ENCODE data around the gene MMP13.
"Not testable (repeated sequence)": the region's sequence is repeated elsewhere in the genome, so short reads cannot be mapped to it uniquely, and the experiment has no call there.

Gene MMP13

GRCh38 chr11:102955624-102956023 lies at the start of gene MMP13:
Gene MMP13 (minus strand): TSS chr11:102955732. CDS start chr11:102955705, 27 bp downstream.
- Histone ChIP-seq H3K4me3 (ENCODE audit: low read depth, low read length) (no peak within 1 kb of the TSS), H3K4me1 (ENCODE audit: control insufficient read depth, insufficient read depth, low read length) (no peaks in the 10 kb centered on the region; the same call in 1 of the 2 replicates), H3K9ac (ENCODE audit: low read length) (no peak within 1 kb of the TSS), H3K27me3 (ENCODE audit: control insufficient read depth, insufficient read depth, low read length) (no peaks in the 10 kb centered on the region), H3K9me3 (ENCODE audit: control insufficient read depth, insufficient read depth, low read depth, low read length) (no peaks in the 10 kb centered on the region), H3K27ac (ENCODE audit: low read depth, low read length) (no peak within 1 kb of the TSS), H3K36me3 (ENCODE audit: control insufficient read depth, insufficient read depth, low read length) (no peaks in the 10 kb centered on the region)

GRCh38 chr11:103004234-103004633 lies 48.7 kb upstream of the MMP13 start:
- H3K4me3 ChIP-seq (ENCODE audit: low read depth, low read length); H3K9me3 ChIP-seq (ENCODE audit: control insufficient read depth, insufficient read depth, low read depth, low read length); H3K27ac ChIP-seq (ENCODE audit: low read depth, low read length); H3K36me3 ChIP-seq (ENCODE audit: control insufficient read depth, insufficient read depth, low read length); H3K27me3 ChIP-seq (ENCODE audit: control insufficient read depth, insufficient read depth, low read length); H3K4me1 ChIP-seq (ENCODE audit: control insufficient read depth, insufficient read depth, low read length); H3K9ac ChIP-seq (ENCODE audit: low read length): not testable (repeated sequence)

- Histone ChIP-seq H3K4me3 (ENCODE audit: low read depth, low read length) (no peak overlapping the region), H3K9ac (ENCODE audit: low read length) (no peak overlapping the region), H3K9me3 (ENCODE audit: control insufficient read depth, insufficient read depth, low read depth, low read length) (no peaks in the 10 kb centered on the region), H3K4me1 (ENCODE audit: control insufficient read depth, insufficient read depth, low read length) (peaks cover 13% of the 10 kb centered on the region), H3K27ac (ENCODE audit: low read depth, low read length) (no peak overlapping the region), H3K27me3 (ENCODE audit: control insufficient read depth, insufficient read depth, low read length) (no peaks in the 10 kb centered on the region), H3K36me3 (ENCODE audit: control insufficient read depth, insufficient read depth, low read length) (no peaks in the 10 kb centered on the region)
Observed at GRCh38 chr11:102994105-102994504, 38.6 kb upstream of the MMP13 start.

- no peaks in the 10 kb centered on the region for H3K36me3 ChIP-seq (ENCODE audit: control insufficient read depth, insufficient read depth, low read length)
- no peak overlapping the region for H3K27ac ChIP-seq (ENCODE audit: low read depth, low read length)
- peaks cover 11% of the 10 kb centered on the region for H3K4me1 ChIP-seq (ENCODE audit: control insufficient read depth, insufficient read depth, low read length)
- no peaks in the 10 kb centered on the region for H3K27me3 ChIP-seq (ENCODE audit: control insufficient read depth, insufficient read depth, low read length)
- no peak overlapping the region for H3K9ac ChIP-seq (ENCODE audit: low read length)
- H3K4me3 ChIP-seq (ENCODE audit: low read depth, low read length): no peak overlapping the region
- no peaks in the 10 kb centered on the region for H3K9me3 ChIP-seq (ENCODE audit: control insufficient read depth, insufficient read depth, low read depth, low read length)
Observed at GRCh38 chr11:102991776-102992175, 36.2 kb upstream of the MMP13 start.

- no peak overlapping the region for H3K9ac ChIP-seq (ENCODE audit: low read length)
- H3K36me3 ChIP-seq (ENCODE audit: control insufficient read depth, insufficient read depth, low read length): no peaks in the 10 kb centered on the region
- H3K9me3 ChIP-seq (ENCODE audit: control insufficient read depth, insufficient read depth, low read depth, low read length): no peaks in the 10 kb centered on the region
- no peaks in the 10 kb centered on the region for H3K4me1 ChIP-seq (ENCODE audit: control insufficient read depth, insufficient read depth, low read length)
- no peak overlapping the region for H3K27ac ChIP-seq (ENCODE audit: low read depth, low read length)
- H3K4me3 ChIP-seq (ENCODE audit: low read depth, low read length): no peak overlapping the region
- no peaks in the 10 kb centered on the region for H3K27me3 ChIP-seq (ENCODE audit: control insufficient read depth, insufficient read depth, low read length)
Observed at GRCh38 chr11:102990145-102990544, 34.6 kb upstream of the MMP13 start.

GRCh38 chr11:102989379-102990047 lies 34.0 kb upstream of the MMP13 start:
- Histone ChIP-seq H3K27ac (ENCODE audit: low read depth, low read length) (no peak overlapping the region), H3K9ac (ENCODE audit: low read length) (no peak overlapping the region), H3K9me3 (ENCODE audit: control insufficient read depth, insufficient read depth, low read depth, low read length) (no peaks in the 10 kb centered on the region), H3K4me3 (ENCODE audit: low read depth, low read length) (no peak overlapping the region), H3K4me1 (ENCODE audit: control insufficient read depth, insufficient read depth, low read length) (no peaks in the 10 kb centered on the region), H3K27me3 (ENCODE audit: control insufficient read depth, insufficient read depth, low read length) (no peaks in the 10 kb centered on the region), H3K36me3 (ENCODE audit: control insufficient read depth, insufficient read depth, low read length) (no peaks in the 10 kb centered on the region)

- Histone ChIP-seq H3K4me1 (ENCODE audit: control insufficient read depth, insufficient read depth, low read length) (peaks cover 2% of the 10 kb centered on the region; the same call in 1 of the 2 replicates), H3K4me3 (ENCODE audit: low read depth, low read length) (no peak overlapping the region), H3K27me3 (ENCODE audit: control insufficient read depth, insufficient read depth, low read length) (no peaks in the 10 kb centered on the region), H3K9ac (ENCODE audit: low read length) (no peak overlapping the region), H3K36me3 (ENCODE audit: control insufficient read depth, insufficient read depth, low read length) (no peaks in the 10 kb centered on the region), H3K9me3 (ENCODE audit: control insufficient read depth, insufficient read depth, low read depth, low read length) (no peaks in the 10 kb centered on the region), H3K27ac (ENCODE audit: low read depth, low read length) (no peak overlapping the region)
Observed at GRCh38 chr11:102986815-102987214, 31.3 kb upstream of the MMP13 start.

- Histone ChIP-seq H3K4me3 (ENCODE audit: low read depth, low read length) (no peak overlapping the region), H3K9ac (ENCODE audit: low read length) (no peak overlapping the region), H3K9me3 (ENCODE audit: control insufficient read depth, insufficient read depth, low read depth, low read length) (no peaks in the 10 kb centered on the region), H3K36me3 (ENCODE audit: control insufficient read depth, insufficient read depth, low read length) (no peaks in the 10 kb centered on the region), H3K27ac (ENCODE audit: low read depth, low read length) (no peak overlapping the region), H3K4me1 (ENCODE audit: control insufficient read depth, insufficient read depth, low read length) (peaks cover 8% of the 10 kb centered on the region), H3K27me3 (ENCODE audit: control insufficient read depth, insufficient read depth, low read length) (no peaks in the 10 kb centered on the region)
Observed at GRCh38 chr11:102985850-102986249, 30.3 kb upstream of the MMP13 start.

GRCh38 chr11:102983486-102983885 lies 28.0 kb upstream of the MMP13 start:
- Histone ChIP-seq H3K4me1 (ENCODE audit: control insufficient read depth, insufficient read depth, low read length) (peaks cover 8% of the 10 kb centered on the region), H3K27me3 (ENCODE audit: control insufficient read depth, insufficient read depth, low read length) (no peaks in the 10 kb centered on the region), H3K36me3 (ENCODE audit: control insufficient read depth, insufficient read depth, low read length) (no peaks in the 10 kb centered on the region), H3K9ac (ENCODE audit: low read length) (no peak overlapping the region), H3K4me3 (ENCODE audit: low read depth, low read length) (no peak overlapping the region), H3K27ac (ENCODE audit: low read depth, low read length) (no peak overlapping the region), H3K9me3 (ENCODE audit: control insufficient read depth, insufficient read depth, low read depth, low read length) (no peaks in the 10 kb centered on the region)

- Histone ChIP-seq H3K4me3 (ENCODE audit: low read depth, low read length) (no peak overlapping the region), H3K27me3 (ENCODE audit: control insufficient read depth, insufficient read depth, low read length) (no peaks in the 10 kb centered on the region), H3K27ac (ENCODE audit: low read depth, low read length) (0 out of 2 replicates have a peak overlapping the region, but pooled peaks have one; percentile 26), H3K9me3 (ENCODE audit: control insufficient read depth, insufficient read depth, low read depth, low read length) (no peaks in the 10 kb centered on the region), H3K4me1 (ENCODE audit: control insufficient read depth, insufficient read depth, low read length) (peaks cover 8% of the 10 kb centered on the region), H3K9ac (ENCODE audit: low read length) (no peak overlapping the region), H3K36me3 (ENCODE audit: control insufficient read depth, insufficient read depth, low read length) (no peaks in the 10 kb centered on the region)
Observed at GRCh38 chr11:102981324-102981910, 25.9 kb upstream of the MMP13 start.

- Histone ChIP-seq H3K27ac (ENCODE audit: low read depth, low read length) (no peak overlapping the region), H3K9me3 (ENCODE audit: control insufficient read depth, insufficient read depth, low read depth, low read length) (no peaks in the 10 kb centered on the region), H3K4me1 (ENCODE audit: control insufficient read depth, insufficient read depth, low read length) (no peaks in the 10 kb centered on the region), H3K9ac (ENCODE audit: low read length) (no peak overlapping the region), H3K4me3 (ENCODE audit: low read depth, low read length) (no peak overlapping the region), H3K36me3 (ENCODE audit: control insufficient read depth, insufficient read depth, low read length) (no peaks in the 10 kb centered on the region), H3K27me3 (ENCODE audit: control insufficient read depth, insufficient read depth, low read length) (no peaks in the 10 kb centered on the region)
Observed at GRCh38 chr11:102974552-102975280, 19.2 kb upstream of the MMP13 start.

Measured in HUES6 (cell line).